ENCODE data around the gene PKP1.

DNA sequence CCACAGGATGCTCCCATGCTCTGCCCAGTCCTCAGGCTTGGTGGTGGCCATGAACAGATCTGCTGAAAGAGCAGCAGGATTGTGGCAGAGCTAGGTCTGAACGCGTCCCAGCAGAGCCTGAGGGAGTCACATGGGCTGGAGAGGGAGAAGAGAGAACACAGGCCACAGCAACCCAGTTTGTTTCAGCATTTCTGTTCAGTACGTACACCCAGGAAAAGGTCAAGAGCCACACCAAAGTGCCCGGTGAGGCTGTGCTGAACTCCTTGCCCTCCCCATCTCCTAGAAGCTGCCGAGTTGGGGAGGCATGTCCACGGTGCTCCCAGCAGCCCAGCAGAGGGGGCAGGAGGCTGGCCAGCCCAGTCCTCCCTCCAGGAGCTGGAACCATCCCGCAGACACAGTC lies 5.5 kb downstream of the PKP1 start:
- TF ChIP-seq CTCF (tag by site-specific recombination; IDR thresholded peaks at IDR 0.05) (no peak), KLF17 (tag by site-specific recombination; IDR thresholded peaks at IDR 0.05) (no peak), PRDM1 (tag by site-specific recombination; IDR thresholded peaks at IDR 0.05) (no peak), ZNF354C (tag by site-specific recombination; IDR thresholded peaks at IDR 0.05; ENCODE audit: borderline replicate concordance, low read depth) (no peak), ZNF292 (tag by site-specific recombination; IDR thresholded peaks at IDR 0.05; ENCODE audit: borderline replicate concordance, low read depth) (no peak), ZNF239 (tag by site-specific recombination; IDR thresholded peaks at IDR 0.05) (no peak), ZNF138 (tag by site-specific recombination; IDR thresholded peaks at IDR 0.05; ENCODE audit: borderline replicate concordance) (no peak), ZNF121 (tag by site-specific recombination; IDR thresholded peaks at IDR 0.05) (no peak), ZNF449 (tag by site-specific recombination; IDR thresholded peaks at IDR 0.05) (no peak), ZNF280C (tag by site-specific recombination; IDR thresholded peaks at IDR 0.05) (no peak), ZNF426 (tag by site-specific recombination; IDR thresholded peaks at IDR 0.05) (no peak), ZNF398 (tag by site-specific recombination; IDR thresholded peaks at IDR 0.05) (no peak)
- TF ChIP-seq, protein P1, sequence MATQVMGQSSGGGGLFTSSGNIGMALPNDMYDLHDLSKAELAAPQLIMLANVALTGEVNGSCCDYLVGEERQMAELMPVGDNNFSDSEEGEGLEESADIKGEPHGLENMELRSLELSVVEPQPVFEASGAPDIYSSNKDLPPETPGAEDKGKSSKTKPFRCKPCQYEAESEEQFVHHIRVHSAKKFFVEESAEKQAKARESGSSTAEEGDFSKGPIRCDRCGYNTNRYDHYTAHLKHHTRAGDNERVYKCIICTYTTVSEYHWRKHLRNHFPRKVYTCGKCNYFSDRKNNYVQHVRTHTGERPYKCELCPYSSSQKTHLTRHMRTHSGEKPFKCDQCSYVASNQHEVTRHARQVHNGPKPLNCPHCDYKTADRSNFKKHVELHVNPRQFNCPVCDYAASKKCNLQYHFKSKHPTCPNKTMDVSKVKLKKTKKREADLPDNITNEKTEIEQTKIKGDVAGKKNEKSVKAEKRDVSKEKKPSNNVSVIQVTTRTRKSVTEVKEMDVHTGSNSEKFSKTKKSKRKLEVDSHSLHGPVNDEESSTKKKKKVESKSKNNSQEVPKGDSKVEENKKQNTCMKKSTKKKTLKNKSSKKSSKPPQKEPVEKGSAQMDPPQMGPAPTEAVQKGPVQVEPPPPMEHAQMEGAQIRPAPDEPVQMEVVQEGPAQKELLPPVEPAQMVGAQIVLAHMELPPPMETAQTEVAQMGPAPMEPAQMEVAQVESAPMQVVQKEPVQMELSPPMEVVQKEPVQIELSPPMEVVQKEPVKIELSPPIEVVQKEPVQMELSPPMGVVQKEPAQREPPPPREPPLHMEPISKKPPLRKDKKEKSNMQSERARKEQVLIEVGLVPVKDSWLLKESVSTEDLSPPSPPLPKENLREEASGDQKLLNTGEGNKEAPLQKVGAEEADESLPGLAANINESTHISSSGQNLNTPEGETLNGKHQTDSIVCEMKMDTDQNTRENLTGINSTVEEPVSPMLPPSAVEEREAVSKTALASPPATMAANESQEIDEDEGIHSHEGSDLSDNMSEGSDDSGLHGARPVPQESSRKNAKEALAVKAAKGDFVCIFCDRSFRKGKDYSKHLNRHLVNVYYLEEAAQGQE (tag by site-specific recombination; IDR thresholded peaks at IDR 0.05), result no peak

All from HEK293 (cell line).